ENCODE data around the gene WSB2.
"Not testable (repeated sequence)": the region's sequence is repeated elsewhere in the genome, so short reads cannot be mapped to it uniquely, and the experiment has no call there.

The WSB2 gene

GRCh38 chr12:118061011-118061872 lies at the start of gene WSB2:
TSS of gene WSB2 (minus strand) at chr12:118061179. CDS start at chr12:118061048, 131 bp downstream.
- peak; percentile 14 for DNase-seq (ENCODE audit: low read depth, low spot score)

- no peak for DNase-seq (ENCODE audit: low read depth, low spot score)
Measured at GRCh38 chr12:118109088-118109487, 48.1 kb upstream of the WSB2 start.

GRCh38 chr12:118107694-118108093 lies 46.7 kb upstream of the WSB2 start:
- no peak for DNase-seq (ENCODE audit: low read depth, low spot score)

DNA sequence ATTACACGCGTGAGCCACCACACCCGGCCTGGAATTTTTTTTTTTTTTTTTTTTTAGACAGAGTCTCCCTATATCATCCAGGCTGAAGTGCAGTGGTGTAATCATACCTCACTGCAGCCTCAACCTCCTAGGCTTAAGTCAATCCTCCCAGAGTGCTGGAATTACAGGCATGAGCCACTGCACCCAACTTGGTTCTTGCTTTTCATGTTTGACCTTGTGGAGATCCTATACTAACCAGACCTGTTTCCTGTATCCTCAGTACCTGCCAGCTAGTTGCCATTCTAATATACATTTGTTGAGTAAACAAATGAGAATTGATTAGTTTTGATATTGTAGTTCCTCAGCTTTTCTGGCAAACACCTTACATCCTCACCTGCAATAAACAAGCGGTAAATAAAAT lies 46.0 kb upstream of the WSB2 start:
- DNase-seq (ENCODE audit: low read depth, low spot score), result peak; percentile 60

GRCh38 chr12:118103601-118104382 lies 42.8 kb upstream of the WSB2 start, which contains the start of gene VSIG10:
TSS of gene VSIG10 (minus strand) at chr12:118104011. CDS start at chr12:118103671, 340 bp downstream.
- DNase-seq (ENCODE audit: low read depth, low spot score), result peak; percentile 88

DNA sequence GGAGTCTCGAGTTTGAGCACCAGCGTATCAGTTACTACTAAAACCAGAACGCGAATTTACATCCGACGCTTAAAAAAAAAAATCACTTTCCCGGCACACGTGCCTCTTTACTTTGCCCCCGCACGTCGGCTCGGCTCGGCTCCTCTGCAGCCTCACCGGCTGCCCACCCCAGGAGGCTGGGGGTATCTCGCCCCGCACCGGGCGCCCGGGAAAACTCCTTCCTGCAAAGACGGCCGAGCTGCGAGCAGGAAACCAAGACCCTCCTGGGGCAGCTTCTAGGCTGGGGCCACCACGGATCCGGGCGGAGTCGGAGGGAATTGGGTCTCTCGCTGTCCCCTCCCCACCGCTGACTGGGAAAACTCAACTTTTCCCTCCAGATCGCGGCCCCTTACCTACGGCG lies 42.2 kb upstream of the WSB2 start:
- DNase-seq (ENCODE audit: low read depth, low spot score), result no peak

GRCh38 chr12:118102609-118103008 lies 41.6 kb upstream of the WSB2 start:
- DNase-seq (ENCODE audit: low read depth, low spot score), result no peak

DNA sequence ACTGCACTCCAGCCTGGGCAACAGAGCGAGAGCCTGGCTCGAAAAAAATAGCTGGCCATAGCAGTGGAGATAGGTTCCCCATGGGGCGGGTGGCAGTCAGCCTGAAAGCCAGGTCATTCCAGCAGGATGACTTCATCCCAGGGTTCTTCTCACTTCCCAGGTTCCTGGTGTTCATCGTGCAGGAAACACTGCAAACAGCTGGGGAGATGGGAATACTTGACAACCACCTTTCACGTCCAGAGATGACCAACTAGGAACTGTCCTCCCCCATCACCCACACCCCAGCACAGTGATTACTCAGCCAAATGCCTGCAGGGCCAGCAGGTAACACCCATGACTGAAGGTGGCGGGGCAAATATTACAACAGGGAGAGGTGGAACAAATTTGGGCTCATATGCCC lies 41.1 kb upstream of the WSB2 start:
- DNase-seq (ENCODE audit: low read depth, low spot score), result peak; percentile 71

- no peak for DNase-seq (ENCODE audit: low read depth, low spot score)
Measured at GRCh38 chr12:118101051-118101450, 40.1 kb upstream of the WSB2 start.

- DNase-seq (ENCODE audit: low read depth, low spot score), result no peak
Measured at GRCh38 chr12:118098911-118099671, 38.1 kb upstream of the WSB2 start.

- DNase-seq (ENCODE audit: low read depth, low spot score), result no peak
Measured at GRCh38 chr12:118098401-118098800, 37.4 kb upstream of the WSB2 start.

DNA sequence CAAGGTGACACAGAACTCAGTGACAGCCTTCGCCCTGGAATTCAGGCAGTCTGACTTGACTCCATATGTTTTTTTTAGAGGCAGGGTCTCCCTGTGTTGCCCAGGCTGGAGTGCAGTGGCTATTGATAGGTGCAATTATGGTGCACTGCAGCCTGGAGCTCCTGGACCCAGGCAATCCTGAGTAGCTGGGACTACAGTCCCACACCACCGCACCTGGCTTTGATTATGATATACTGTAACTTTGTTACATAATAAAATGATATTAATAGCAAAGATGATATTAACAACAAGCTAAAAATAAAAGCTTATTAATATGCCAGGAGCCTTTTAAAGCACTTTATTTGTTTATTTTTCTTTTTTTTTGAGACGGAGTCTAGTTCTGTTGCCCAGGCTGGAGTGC lies 33.1 kb upstream of the WSB2 start:
- no peak for DNase-seq (ENCODE audit: low read depth, low spot score)

DNA sequence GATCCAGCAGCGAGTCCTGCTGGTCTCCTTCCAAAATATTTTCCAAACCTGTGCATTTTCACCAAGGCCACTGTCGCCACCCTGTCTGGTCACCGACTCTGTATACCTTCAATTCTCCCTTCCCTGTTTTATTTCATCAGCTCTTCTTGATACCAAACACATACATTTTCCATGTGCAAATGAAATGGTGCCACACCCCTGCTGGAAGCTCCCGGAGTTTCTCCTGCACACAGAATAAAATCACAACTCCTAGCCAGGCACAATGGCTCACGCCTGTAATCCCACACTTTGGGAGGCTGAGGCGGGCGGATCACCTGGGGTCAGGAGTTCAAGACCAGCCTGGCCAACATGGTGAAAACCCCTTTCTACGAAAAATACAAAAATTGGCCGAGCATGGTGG lies 28.8 kb upstream of the WSB2 start:
- no peak for DNase-seq (ENCODE audit: low read depth, low spot score)

DNA sequence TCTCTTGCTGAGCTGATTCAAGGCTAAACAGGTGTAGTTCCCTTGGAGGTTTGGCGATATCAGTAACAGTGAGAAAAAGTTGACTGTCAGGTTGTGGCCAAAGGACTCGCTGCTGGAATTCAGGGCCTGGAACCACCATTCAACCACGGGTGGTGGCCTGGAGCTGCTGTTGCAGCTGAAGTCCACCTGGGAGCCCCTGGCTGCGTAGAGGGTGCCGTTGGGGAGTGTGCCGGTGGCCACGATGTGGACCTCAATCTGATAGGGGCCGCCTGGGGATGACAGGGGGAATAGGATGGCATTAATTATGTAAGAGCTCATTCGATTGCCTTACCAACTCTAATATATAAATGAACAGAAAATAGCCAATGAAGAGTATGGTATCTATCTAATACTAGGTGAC lies 21.2 kb upstream of the WSB2 start:
- DNase-seq (ENCODE audit: low read depth, low spot score), result no peak

DNA sequence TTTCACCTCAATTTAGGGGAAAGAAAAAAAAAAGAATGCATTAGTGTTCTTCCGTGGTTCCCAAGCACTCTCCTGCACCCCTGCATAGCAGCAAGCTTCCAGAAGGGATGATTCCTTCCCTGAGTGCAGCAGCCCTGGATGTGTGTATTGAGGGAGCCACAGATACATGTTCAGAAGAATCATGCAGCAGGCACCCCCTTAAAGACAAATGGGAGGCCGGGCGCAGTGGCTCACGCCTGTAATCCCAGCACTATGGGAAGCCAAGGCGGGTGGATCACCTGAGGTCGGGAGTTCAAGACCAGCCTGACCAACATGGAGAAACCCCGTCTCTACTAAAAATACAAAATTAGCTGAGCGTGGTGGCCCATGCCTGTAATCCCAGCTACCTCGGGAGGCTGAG lies 20.5 kb upstream of the WSB2 start:
- not testable (repeated sequence) for DNase-seq (ENCODE audit: low read depth, low spot score)

DNA sequence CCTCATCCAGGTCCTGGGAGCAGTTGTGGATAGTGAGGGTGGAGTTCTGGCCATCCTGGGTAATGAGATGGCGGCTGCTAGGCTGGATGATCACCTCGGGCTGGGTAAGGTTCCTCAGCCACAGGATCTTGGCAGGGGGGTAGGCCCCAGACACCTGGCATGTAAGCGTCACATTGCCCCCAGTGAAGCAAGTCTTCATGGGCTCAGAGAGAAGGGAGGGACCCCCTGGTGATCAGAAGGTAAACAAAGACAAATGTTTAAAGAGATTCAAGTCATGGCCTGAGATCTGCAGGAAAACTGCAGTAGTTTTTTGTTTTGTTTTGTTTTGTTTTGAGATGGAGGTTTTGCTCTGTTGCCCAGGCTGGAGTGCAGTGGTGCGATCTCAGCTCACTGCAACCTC lies 12.8 kb upstream of the WSB2 start:
- no peak for DNase-seq (ENCODE audit: low read depth, low spot score)

DNA sequence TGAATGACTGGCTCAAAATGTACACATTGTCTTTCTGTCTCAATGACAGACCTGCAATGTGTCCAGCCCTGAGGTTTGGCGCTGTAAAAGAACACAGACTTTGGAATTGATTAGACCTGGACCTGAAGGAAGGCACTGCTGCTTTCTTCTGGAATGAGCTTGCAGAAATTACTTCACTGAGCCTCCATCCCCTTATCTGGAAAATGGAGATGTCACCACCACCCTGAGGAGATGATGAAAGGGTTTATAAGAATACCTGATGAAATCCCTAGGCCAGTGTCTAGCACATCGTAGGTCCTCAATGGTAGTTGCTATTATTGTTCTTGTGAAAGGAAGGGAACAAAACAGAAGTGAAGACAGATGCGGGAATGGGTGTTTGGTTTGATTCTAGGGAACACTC lies 9.7 kb upstream of the WSB2 start:
- DNase-seq (ENCODE audit: low read depth, low spot score), result no peak

GRCh38 chr12:118068445-118068844 lies 7.5 kb upstream of the WSB2 start:
- no peak for DNase-seq (ENCODE audit: low read depth, low spot score)

- no peak for DNase-seq (ENCODE audit: low read depth, low spot score)
Measured at GRCh38 chr12:118065380-118065779, 4.4 kb upstream of the WSB2 start.

DNA sequence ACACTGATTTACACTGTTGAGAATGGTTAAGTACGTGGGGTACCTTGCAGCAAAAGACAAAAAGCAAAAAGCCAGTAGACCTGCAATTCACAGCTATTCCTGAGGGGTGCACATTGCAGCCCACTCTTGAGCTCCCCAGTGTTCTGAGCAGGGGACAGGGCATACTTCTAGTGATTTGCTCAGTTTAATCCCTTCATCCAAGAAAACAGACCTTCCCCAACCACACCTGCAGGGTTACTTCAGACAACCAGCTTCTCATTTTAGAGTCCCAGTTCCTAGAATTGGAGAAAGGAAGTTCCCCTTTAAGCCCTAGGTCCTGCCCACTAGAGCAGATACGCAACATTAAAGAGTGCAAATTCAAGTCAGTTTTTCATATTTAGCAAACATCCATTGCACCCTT lies 3.6 kb upstream of the WSB2 start:
- peak; percentile 10 for DNase-seq (ENCODE audit: low read depth, low spot score)

GRCh38 chr12:118063576-118064391 lies 2.8 kb upstream of the WSB2 start:
- DNase-seq (ENCODE audit: low read depth, low spot score), result no peak
